ENCODE results near the gene C2CD4A. TPM values are rescaled to one million over a fixed set of nuclear protein-coding genes. Genes with fewer than 3 reads are reported as not detected.

Gene C2CD4A
- total and polyA plus RNA-seq, 9 of the 15 experiments (the other 6 are each of a cell fraction or from before 2014, with no cell fraction given), result not detected

- H3K9me1 ChIP-seq (ENCODE audit: control insufficient read depth, insufficient read depth, low read length), result no peaks in the 10 kb centered on the region
- no TSS peak for BruUV-seq (replicated peaks)
- ChIA-PET POLR2A (no interaction called here), CTCF (ENCODE audit: low intra/inter-chr PET ratio) (no interaction called here)
- no peaks in the 10 kb centered on the region for H3K36me3 ChIP-seq (ENCODE audit: control insufficient read depth, insufficient read depth, low read length)
- H4K20me1 ChIP-seq (replicated peaks; ENCODE audit: control insufficient read depth, insufficient read depth, low read length), result peaks cover 4% of the 10 kb centered on the region
- 6% methylated on average over 5 of the region's 5 CpGs for WGBS (ENCODE audit: insufficient coverage, low coverage, missing lambda C conversion rate)
- no peaks in the 10 kb centered on the region for H3K79me2 ChIP-seq (ENCODE audit: control insufficient read depth, insufficient read depth, low read length)
- no peak overlapping the region for H3K27ac ChIP-seq (ENCODE audit: extremely low read depth, low read depth, low read length)
- H3K4me3 ChIP-seq, result no peak overlapping the region
- no peaks in the 10 kb centered on the region for H3K9me3 ChIP-seq (replicated peaks; ENCODE audit: control insufficient read depth, insufficient read depth, low read depth, low read length)
- H3K4me2 ChIP-seq (ENCODE audit: insufficient read depth, low read length), result no peak overlapping the region
- H3K27me3 ChIP-seq (ENCODE audit: control insufficient read depth in 2 of 2, insufficient read depth in 2 of 2, low read length in 2 of 2), result peaks cover 4 to 6% of the 10 kb centered on the region in 2 experiments; a peak in 2 of 5 replicates
- no peak overlapping the region for H2AFZ ChIP-seq (ENCODE audit: low read depth, low read length)
- ATAC-seq, result no peak
- TF ChIP-seq SIN3A (IDR thresholded peaks at IDR 0.05; ENCODE audit: borderline replicate concordance in 2 of 2, control insufficient read depth in 1 of 2, low read depth in 2 of 2, low read length in 2 of 2) (no peak), SNIP1 (IDR thresholded peaks at IDR 0.05; ENCODE audit: low read depth) (no peak), DACH1 (IDR thresholded peaks at IDR 0.05; ENCODE audit: partially characterized antibody) (no peak), THRB (CRISPR knock-in tag; conservative IDR thresholded peaks at IDR 0.05) (no peak), CEBPB (tag; IDR thresholded peaks at IDR 0.05) (no peak), TEAD1 (CRISPR knock-in tag; IDR thresholded peaks at IDR 0.05) (no peak), ZNF766 (CRISPR knock-in tag; conservative IDR thresholded peaks at IDR 0.05) (no peak), ZNF551 (CRISPR knock-in tag; IDR thresholded peaks at IDR 0.05) (no peak), NR1H2 (CRISPR knock-in tag; IDR thresholded peaks at IDR 0.05) (no peak)
- TF ChIP-seq, protein P1, sequence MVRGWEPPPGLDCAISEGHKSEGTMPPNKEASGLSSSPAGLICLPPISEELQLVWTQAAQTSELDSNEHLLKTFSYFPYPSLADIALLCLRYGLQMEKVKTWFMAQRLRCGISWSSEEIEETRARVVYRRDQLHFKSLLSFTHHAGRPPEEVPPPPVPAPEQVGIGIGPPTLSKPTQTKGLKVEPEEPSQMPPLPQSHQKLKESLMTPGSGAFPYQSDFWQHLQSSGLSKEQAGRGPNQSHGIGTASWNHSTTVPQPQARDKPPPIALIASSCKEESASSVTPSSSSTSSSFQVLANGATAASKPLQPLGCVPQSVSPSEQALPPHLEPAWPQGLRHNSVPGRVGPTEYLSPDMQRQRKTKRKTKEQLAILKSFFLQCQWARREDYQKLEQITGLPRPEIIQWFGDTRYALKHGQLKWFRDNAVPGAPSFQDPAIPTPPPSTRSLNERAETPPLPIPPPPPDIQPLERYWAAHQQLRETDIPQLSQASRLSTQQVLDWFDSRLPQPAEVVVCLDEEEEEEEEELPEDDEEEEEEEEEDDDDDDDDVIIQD (CRISPR knock-in tag; IDR thresholded peaks at IDR 0.05), result no peak
- H3K9ac ChIP-seq (ENCODE audit: insufficient read depth in 1 of 2, low read depth in 2 of 2, low read length in 2 of 2), result no peak overlapping the region
- in situ Hi-C loops (cut with MboI), result no loop called here
- H3K4me1 ChIP-seq (replicated peaks in 1 of 2; ENCODE audit: control insufficient read depth in 2 of 2, insufficient read depth in 2 of 2, low read length in 2 of 2), result peaks cover 0 to 8% of the 10 kb centered on the region in 2 experiments; a peak in 1 of 5 replicates
- FAIRE-seq, result no peak
- intact Hi-C loops (cut with micrococcal nuclease), result no loop called here
- no peak for DNase-seq (ENCODE audit: extremely low read depth in 1 of 4, low spot score in 3 of 4)
Observed at GRCh38 chr15:62093809-62094208, 27.0 kb downstream of the C2CD4A start.

Measured in K562 (cell line).